OCI-LY7 (cell line): ENCODE measurements around the gene FOXA1.

ENCODE experiments used
- CTCF ChIP-seq: fragments of 200-600 bp; sonication (generic); conservative IDR thresholded peaks from 2 replicates; pipeline ENCODE4 v1.5.1; 2014; ENCODE audit warnings: mild to moderate bottlenecking, antibody characterized with exemption, low read length, moderate library complexity, mixed read lengths
- EZH2phosphoT487 ChIP-seq: fragments of 200-600 bp; sonication (generic); IDR thresholded peaks from 2 replicates; pipeline ENCODE4 v1.6.1; 2018; ENCODE audit warnings: low read depth, borderline replicate concordance, mild to moderate bottlenecking, mixed run types, antibody characterized with exemption, low read length, moderate library complexity, mixed read lengths

GRCh38 chr14:37545174-37545573 is 49.9 kb downstream of the FOXA1 start:
- TF ChIP-seq CTCF (no peak), EZH2phosphoT487 (no peak)
